HG03060 (cell line): ENCODE data around the gene DGKB.

Source experiments
- ATAC-seq: cut with Tn5 transposase; IDR thresholded peaks from one replicate; pipeline ENCODE4 v1.9.1; 2021; ENCODE audit warnings: low read depth, moderate number of reproducible peaks; ENCODE audit not compliant: unreplicated experiment

The DGKB gene

DNA sequence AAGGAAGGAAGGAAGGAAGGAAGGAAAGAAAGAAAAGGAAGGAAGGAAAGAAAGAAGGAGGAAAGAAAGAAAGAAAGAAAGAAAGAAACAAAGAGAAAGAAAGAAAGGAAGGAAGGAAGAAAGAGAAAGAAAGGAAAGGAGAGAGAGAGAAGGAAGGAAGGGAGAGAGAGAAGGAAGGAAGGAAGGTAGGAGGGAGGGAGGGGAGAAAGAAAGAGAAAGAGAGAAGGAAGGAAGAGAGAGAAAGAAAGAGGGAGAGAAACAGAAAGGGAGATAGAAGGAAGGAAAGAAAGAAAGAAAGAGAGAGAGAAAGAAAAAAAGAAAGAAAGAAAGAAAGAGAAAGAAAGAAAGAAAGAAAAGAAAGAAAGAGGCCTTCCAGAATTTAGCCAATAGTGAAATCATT, 204.9 kb downstream of the DGKB start:
- no peak for ATAC-seq

- ATAC-seq: no peak
These were observed 210.9 kb downstream of the DGKB start for GRCh38 chr7:14691597-14692203.

DNA sequence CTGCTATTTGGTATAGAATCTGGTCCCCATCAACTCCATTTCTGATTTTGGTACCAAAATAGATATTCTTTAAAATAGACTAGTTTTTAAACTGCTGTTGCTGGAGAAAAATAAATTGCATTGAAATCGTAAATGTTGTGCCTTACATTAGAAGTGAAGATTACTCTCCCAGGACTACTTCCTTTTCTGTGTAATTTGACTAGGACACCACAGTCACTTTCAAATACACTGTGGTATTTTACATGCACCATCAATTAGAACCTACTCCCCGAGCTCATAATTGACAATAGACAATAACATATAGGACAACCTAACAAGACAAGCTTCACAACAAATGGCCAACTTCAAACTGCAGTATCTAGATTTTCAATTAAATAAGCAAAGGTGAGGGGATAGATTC, 211.5 kb downstream of the DGKB start:
- ATAC-seq: no peak

- no peak for ATAC-seq
These were observed 212.1 kb downstream of the DGKB start for GRCh38 chr7:14690486-14690885.

DNA sequence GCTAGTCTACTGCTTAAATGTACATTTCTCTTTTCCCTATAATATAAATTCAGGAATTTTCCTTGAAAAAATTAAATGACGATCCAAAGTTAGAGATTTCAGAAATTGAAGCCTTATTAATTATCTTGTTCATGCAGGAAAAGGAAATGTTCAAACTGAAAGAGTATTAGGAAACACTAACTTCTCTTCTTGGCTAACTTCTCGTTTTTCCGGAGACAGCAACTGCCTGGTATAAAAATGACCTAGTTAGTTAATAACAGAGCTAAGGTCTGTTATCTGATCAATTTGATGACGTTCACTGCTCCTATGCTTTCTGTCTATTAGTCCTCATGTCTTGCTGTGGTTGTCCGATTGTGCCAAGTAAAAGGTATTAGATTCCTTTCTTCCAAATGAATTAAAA, 212.5 kb downstream of the DGKB start:
- no peak for ATAC-seq

DNA sequence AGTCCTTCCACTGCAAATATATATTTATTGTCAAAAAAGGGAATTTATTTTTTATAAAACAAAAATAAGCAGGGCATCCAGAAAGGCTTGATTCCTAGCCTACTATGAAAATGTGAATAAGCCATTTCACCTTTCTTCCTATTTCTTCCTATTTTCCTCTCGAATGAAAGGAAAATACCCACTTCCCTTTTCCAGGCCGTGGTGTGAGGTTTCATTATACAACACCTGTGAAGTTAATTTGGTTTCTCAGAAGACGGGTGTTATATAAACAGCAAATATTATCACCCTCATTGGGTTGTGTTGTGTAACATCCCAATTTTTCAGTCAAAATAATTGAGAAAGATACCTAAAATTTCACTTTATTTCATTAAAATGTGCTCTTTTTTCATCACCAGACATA, 214.3 kb downstream of the DGKB start:
- no peak for ATAC-seq

DNA sequence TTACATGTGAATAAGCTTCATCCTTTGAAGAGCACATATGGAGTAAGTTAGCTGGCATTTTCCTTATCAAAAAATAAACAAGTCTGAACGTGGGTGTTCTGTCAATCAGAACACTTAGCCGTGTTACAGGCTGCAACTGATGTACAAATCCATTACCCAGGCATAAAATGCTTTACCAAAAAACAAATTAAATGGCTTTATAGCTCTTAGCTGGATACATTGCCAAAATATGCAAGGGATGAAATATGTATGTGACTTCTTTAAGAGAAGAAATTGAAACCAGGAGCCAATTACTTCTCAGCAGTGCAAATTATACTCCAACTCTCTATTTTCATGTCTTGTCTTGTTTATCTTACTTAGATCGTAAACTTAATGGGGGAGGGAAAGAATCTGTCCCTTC, 214.8 kb downstream of the DGKB start:
- ATAC-seq: no peak

- ATAC-seq: no peak
These were observed 215.3 kb downstream of the DGKB start for GRCh38 chr7:14687241-14687640.

- no peak for ATAC-seq
These were observed 217.4 kb downstream of the DGKB start for GRCh38 chr7:14685167-14685566.

GRCh38 chr7:14682910-14683465, 219.6 kb downstream of the DGKB start:
- no peak for ATAC-seq

GRCh38 chr7:14676896-14677295, 225.7 kb downstream of the DGKB start:
- ATAC-seq: no peak

GRCh38 chr7:14673202-14673601, 229.3 kb downstream of the DGKB start:
- ATAC-seq: no peak

DNA sequence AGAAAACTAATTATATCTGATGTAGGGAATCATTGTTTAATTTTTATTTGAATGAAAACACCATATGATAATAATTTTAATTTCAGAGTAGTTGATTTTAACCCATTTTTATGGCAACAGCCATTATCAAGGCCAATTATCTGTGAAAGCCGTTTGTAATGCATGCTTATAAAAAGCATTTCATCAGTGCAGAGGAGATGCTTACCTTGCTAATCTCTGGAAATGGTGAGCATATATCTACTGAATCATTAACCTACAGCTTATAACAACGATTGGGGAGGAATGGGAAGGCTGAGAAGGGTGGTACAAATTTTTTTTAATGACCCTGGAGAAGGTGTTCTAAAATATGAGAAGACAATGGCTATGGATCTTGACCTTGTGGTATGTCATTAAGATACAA, 235.6 kb downstream of the DGKB start:
- ATAC-seq: no peak

DNA sequence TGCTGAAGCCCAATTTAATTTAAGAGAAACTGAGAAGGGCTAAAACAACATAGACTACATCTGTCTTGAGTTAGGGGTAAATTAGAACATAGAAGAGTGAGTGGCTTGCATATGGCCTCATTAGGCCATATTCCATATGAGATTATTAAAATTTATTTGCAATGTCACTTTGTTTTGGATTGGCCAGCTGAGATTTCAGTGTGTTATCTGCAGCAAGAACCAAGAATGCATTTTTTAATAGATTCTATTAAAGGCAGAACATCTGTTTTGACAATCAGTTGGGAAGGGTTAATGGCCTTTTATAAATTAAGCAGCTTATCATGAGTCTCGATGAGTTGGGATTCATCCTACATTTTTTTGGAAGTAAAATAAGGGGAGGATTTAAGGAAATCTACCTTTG, 236.2 kb downstream of the DGKB start:
- no peak for ATAC-seq

GRCh38 chr7:14639801-14640200, 262.8 kb downstream of the DGKB start:
- ATAC-seq: no peak

GRCh38 chr7:14639329-14639728, 263.2 kb downstream of the DGKB start:
- no peak for ATAC-seq

- ATAC-seq: no peak
These were observed 264.6 kb downstream of the DGKB start for GRCh38 chr7:14637968-14638367.

GRCh38 chr7:14635955-14636354, 266.6 kb downstream of the DGKB start:
- no peak for ATAC-seq

- ATAC-seq: no peak
These were observed 272.5 kb downstream of the DGKB start for GRCh38 chr7:14630048-14630447.

- no peak for ATAC-seq
These were observed 274.0 kb downstream of the DGKB start for GRCh38 chr7:14628516-14628915.

DNA sequence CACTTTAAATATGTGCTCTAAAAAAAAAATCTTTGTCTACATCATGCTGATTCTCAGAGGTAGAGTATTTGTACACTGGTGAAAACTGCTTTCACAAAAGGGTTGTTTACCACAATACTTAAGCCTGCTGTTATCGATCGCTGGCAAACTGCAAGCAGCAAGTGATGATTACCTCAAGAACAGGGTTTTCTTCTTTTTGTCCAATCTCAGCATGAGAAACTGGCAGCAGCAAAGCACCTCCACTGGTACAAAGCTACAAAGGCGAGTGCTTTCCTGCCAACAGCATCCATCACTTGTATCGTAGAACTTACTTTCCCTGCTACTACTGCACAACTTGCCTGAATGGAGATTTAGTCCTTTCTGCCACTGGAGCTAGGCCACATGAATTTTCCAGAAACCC, 276.5 kb downstream of the DGKB start:
- no peak for ATAC-seq

GRCh38 chr7:14622559-14622958, 280.0 kb downstream of the DGKB start:
- no peak for ATAC-seq

DNA sequence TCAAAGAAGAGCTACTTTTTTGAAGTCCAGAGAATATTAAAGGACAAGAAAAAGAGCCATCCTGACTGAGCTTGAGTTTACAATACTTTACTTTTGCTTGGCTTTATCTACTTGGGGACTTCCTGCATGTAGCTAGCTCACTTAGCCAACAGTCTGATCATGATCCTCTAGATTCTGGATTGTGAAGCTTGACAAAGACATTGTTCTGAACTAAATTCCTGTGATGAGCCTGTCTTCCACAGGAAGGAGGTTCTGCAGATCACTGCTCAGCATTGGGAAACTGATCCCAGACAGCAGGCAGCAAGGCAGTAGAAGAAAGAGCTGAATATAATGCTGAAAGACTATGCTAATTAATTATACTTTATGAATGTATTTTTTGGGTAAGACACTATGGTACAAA, 296.4 kb downstream of the DGKB start:
- no peak for ATAC-seq
